Measurements from ENCODE around the gene PTPRN2.

- no peak for TF ChIP-seq CTCF (IDR thresholded peaks at IDR 0.05)
- TF ChIP-seq POLR2A (IDR thresholded peaks at IDR 0.05), result no peak
These were observed 535.8 kb downstream of the PTPRN2 start for GRCh38 chr7:158051776-158052175.
